ENCODE results near the gene CADM1.
A peak's percentile ranks its signal among the peaks of the same experiment; 100 is the strongest.

CADM1 gene

GRCh38 chr11:115222218-115222862 lies 281.9 kb downstream of the CADM1 start:
- DNase-seq (ENCODE audit: low read depth in 2 of 2): peak; percentile 7 to 91
- no peak for TF ChIP-seq CTCF (IDR thresholded peaks at IDR 0.05; ENCODE audit: low read depth, low read length)
- H3K4me3 ChIP-seq (replicated peaks in 1 of 2; ENCODE audit: low read depth in 2 of 2, low read length in 2 of 2): no peak overlapping the region

DNA sequence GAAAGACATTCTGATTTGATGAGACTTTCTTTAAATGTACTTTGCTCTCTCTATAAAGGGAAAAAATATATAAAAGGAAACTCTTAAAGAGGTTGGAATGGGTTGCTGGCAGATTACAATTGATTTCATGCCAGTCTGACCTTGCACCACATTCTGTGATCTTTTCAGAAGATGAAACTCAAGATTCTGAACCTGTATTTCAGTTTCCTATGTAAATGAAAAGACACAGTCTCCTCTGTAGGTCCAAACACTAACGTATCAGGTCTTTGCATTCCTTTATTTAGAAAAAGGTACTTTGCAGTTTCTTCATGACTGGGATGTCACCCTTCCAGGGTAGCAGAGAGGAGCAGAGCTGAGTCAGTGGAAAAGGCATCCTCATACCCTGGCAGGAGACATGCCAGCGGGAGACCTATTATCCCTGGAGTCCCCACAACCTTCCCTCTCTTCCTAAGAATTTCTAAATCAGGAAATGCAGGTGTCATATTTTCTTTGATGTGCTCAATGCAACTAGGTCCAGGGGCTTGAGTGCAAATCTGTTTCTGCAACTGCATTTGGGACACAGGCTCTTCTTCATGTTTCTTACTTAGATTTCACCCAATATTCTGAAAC lies 282.6 kb downstream of the CADM1 start:
- no peak for DNase-seq (ENCODE audit: low read depth in 2 of 2)
- H3K4me3 ChIP-seq (replicated peaks in 1 of 2; ENCODE audit: low read depth in 2 of 2, low read length in 2 of 2): no peak overlapping the region
- TF ChIP-seq CTCF (IDR thresholded peaks at IDR 0.05; ENCODE audit: low read depth, low read length): no peak

GRCh38 chr11:115220911-115221310 lies 283.3 kb downstream of the CADM1 start:
- no peak overlapping the region for H3K4me3 ChIP-seq (replicated peaks in 1 of 2; ENCODE audit: low read depth in 2 of 2, low read length in 2 of 2)
- TF ChIP-seq CTCF (IDR thresholded peaks at IDR 0.05; ENCODE audit: low read depth, low read length): no peak
- DNase-seq (ENCODE audit: low read depth in 2 of 2): no peak

DNA sequence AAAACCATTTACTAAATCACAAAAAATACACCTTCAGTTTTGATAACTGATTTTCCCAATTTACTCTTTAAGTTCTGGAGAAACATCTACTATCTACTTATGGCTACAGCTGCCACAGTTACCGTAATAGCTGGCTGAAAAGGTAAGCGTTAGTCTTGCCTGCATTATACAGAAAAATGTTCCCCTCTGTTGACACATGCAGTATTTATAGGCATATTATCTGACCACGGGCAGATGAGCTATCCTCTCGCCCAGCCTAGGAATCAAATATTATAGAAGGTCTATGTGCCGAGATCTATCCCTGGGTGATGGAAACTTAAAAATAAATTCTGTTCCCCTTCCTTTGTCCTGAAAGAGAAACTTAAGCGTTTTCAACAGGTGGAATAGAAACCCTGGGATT lies 283.8 kb downstream of the CADM1 start:
- no peak for DNase-seq (ENCODE audit: low read depth in 2 of 2)
- no peak overlapping the region for H3K4me3 ChIP-seq (replicated peaks in 1 of 2; ENCODE audit: low read depth in 2 of 2, low read length in 2 of 2)
- TF ChIP-seq CTCF (IDR thresholded peaks at IDR 0.05; ENCODE audit: low read depth, low read length): no peak

DNA sequence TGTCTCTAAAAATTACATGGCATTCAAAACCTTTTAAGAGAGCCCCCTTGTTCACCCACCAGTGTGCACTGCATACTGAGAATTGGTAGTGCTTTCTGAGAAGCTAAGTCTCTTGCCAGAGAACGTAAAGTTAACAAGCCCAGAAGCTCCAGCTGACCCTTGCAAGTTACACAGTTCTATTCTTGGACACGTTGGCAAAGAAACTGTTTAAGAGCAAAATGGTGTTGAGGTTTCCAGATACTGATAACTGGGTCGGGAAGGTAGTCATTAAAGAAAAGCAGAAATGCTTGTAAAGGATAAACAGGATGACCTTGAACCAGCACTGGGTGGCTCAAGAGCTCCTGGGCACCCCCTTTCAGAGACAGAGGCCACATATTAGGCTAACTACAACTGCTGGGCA lies 284.8 kb downstream of the CADM1 start:
- no peak overlapping the region for H3K4me3 ChIP-seq (replicated peaks in 1 of 2; ENCODE audit: low read depth in 2 of 2, low read length in 2 of 2)
- no peak for TF ChIP-seq CTCF (IDR thresholded peaks at IDR 0.05; ENCODE audit: low read depth, low read length)
- DNase-seq (ENCODE audit: low read depth in 2 of 2): no peak

- no peak overlapping the region for H3K4me3 ChIP-seq (replicated peaks in 1 of 2; ENCODE audit: low read depth in 2 of 2, low read length in 2 of 2)
- no peak for DNase-seq (ENCODE audit: low read depth in 2 of 2)
- no peak for TF ChIP-seq CTCF (IDR thresholded peaks at IDR 0.05; ENCODE audit: low read depth, low read length)
Measured at GRCh38 chr11:115217726-115218311, 286.4 kb downstream of the CADM1 start.

All from cardiac fibroblast (primary cell).